ENCODE measurements around the gene NOXRED1.

- TF ChIP-seq CSDC2 (CRISPR knock-in tag; IDR thresholded peaks at IDR 0.05): no peak
- TF ChIP-seq, protein P1, sequence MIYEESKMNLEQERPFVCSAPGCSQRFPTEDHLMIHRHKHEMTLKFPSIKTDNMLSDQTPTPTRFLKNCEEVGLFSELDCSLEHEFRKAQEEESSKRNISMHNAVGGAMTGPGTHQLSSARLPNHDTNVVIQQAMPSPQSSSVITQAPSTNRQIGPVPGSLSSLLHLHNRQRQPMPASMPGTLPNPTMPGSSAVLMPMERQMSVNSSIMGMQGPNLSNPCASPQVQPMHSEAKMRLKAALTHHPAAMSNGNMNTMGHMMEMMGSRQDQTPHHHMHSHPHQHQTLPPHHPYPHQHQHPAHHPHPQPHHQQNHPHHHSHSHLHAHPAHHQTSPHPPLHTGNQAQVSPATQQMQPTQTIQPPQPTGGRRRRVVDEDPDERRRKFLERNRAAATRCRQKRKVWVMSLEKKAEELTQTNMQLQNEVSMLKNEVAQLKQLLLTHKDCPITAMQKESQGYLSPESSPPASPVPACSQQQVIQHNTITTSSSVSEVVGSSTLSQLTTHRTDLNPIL (CRISPR knock-in tag; IDR thresholded peaks at IDR 0.05; ENCODE audit: low read depth): no peak
- TF ChIP-seq, protein P2, sequence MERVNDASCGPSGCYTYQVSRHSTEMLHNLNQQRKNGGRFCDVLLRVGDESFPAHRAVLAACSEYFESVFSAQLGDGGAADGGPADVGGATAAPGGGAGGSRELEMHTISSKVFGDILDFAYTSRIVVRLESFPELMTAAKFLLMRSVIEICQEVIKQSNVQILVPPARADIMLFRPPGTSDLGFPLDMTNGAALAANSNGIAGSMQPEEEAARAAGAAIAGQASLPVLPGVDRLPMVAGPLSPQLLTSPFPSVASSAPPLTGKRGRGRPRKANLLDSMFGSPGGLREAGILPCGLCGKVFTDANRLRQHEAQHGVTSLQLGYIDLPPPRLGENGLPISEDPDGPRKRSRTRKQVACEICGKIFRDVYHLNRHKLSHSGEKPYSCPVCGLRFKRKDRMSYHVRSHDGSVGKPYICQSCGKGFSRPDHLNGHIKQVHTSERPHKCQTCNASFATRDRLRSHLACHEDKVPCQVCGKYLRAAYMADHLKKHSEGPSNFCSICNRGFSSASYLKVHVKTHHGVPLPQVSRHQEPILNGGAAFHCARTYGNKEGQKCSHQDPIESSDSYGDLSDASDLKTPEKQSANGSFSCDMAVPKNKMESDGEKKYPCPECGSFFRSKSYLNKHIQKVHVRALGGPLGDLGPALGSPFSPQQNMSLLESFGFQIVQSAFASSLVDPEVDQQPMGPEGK (CRISPR knock-in tag; IDR thresholded peaks at IDR 0.05; ENCODE audit: borderline replicate concordance): no peak
- TF ChIP-seq TOX (CRISPR knock-in tag; IDR thresholded peaks at IDR 0.05; ENCODE audit: borderline replicate concordance): no peak
Measured at GRCh38 chr14:77375164-77375950, 48.0 kb downstream of the NOXRED1 start.

All from SK-N-SH treated with all-trans-retinoic acid at 6 μM for 48 hours (cell line).